Stimulated activated naive CD4-positive, alpha-beta T cell treated with Interleukin-2 at 50 U/mL for 16 hours (primary cell): ENCODE data around the gene IQGAP2.
A peak's percentile ranks its signal among the peaks of the same experiment; 100 is the strongest.

Source experiments
- DNase-seq: peaks from one replicate; lab custom pipeline; 2025; lab: John Stamatoyannopoulos, UW

The IQGAP2 gene

GRCh38 chr5:76451031-76451701, 48.1 kb downstream of the IQGAP2 start:
- DNase-seq = no peak

GRCh38 chr5:76455531-76456133, 52.5 kb downstream of the IQGAP2 start:
- DNase-seq = no peak

- no peak for DNase-seq
Observed at GRCh38 chr5:76456258-76456657, 53.2 kb downstream of the IQGAP2 start.

- DNase-seq = no peak
Observed at GRCh38 chr5:76457674-76458485, 54.8 kb downstream of the IQGAP2 start.

- DNase-seq = no peak
Observed at GRCh38 chr5:76458486-76458830, 55.4 kb downstream of the IQGAP2 start.

GRCh38 chr5:76460104-76460503, 57.0 kb downstream of the IQGAP2 start:
- no peak for DNase-seq

GRCh38 chr5:76462097-76462667, 59.1 kb downstream of the IQGAP2 start:
- no peak for DNase-seq

- no peak for DNase-seq
Observed at GRCh38 chr5:76467216-76467615, 64.1 kb downstream of the IQGAP2 start.

- DNase-seq = no peak
Observed at GRCh38 chr5:76468635-76469425, 65.7 kb downstream of the IQGAP2 start.

GRCh38 chr5:76469656-76470290, 66.7 kb downstream of the IQGAP2 start:
- DNase-seq = no peak

- no peak for DNase-seq
Observed at GRCh38 chr5:76470976-76471375, 67.9 kb downstream of the IQGAP2 start.

- DNase-seq = no peak
Observed at GRCh38 chr5:76471406-76471805, 68.3 kb downstream of the IQGAP2 start.

GRCh38 chr5:76471987-76472334, 68.9 kb downstream of the IQGAP2 start:
- no peak for DNase-seq

GRCh38 chr5:76472335-76473008, 69.4 kb downstream of the IQGAP2 start:
- DNase-seq = no peak

- DNase-seq = no peak
Observed at GRCh38 chr5:76473009-76473336, 69.9 kb downstream of the IQGAP2 start.

GRCh38 chr5:76473661-76474060, 70.6 kb downstream of the IQGAP2 start:
- DNase-seq = peak; percentile 71

- DNase-seq = no peak
Observed at GRCh38 chr5:76474377-76474776, 71.3 kb downstream of the IQGAP2 start.

- DNase-seq = no peak
Observed at GRCh38 chr5:76475385-76475784, 72.3 kb downstream of the IQGAP2 start.

- no peak for DNase-seq
Observed at GRCh38 chr5:76475936-76476335, 72.9 kb downstream of the IQGAP2 start.

- DNase-seq = no peak
Observed at GRCh38 chr5:76476474-76477038, 73.5 kb downstream of the IQGAP2 start.

GRCh38 chr5:76477061-76477460, 74.0 kb downstream of the IQGAP2 start:
- DNase-seq = no peak
